ENCODE data around the gene C19orf12. TPM values are rescaled to one million over a fixed set of nuclear protein-coding genes. Genes with fewer than 3 reads are reported as not detected.

Gene C19orf12
- total RNA-seq, 1 donor from 2014 or later = 9.7 TPM

DNA sequence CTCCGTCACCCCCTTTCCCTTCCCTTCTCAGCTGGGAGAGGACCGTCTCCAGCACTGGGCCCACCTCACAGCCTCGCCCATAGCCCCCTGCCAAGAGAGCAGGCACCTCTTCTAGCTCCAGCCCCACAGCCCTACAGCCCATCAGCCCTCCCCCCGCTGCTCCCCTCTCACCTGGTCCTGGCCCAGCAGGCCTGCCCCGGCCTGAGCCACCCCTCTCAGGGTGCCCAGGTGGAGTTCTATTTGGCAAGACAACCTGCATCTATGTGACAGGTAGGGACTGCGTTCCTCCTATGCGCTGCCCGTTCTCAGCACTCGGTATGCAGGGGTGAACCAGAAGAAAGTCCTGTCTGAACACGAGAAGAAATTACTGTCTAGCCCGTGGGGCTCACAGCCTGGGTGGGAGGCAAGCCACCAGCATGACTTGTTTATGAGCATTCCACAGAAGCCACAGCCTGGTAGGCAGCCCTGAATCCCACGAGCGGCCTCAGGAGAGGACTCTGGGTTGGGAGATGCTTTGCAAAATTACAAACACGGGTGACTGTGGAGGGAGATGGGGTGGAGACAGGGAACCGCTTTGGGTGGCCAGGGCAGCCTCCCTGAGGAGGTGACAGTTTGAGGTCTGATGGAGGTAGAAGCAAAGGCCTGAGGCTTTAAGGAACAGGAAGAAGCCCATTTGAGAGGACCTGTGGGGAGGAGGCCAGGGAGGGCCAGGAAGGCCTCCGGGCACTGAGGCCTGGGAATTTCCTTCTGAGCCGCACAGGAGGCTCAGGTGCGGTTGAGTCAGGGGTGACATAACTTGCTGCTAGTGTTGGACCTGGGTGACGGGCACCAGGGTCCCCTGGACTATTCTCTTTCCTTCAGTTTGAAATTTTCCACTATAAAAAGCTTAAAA, 51.0 kb downstream of the C19orf12 start:
- TF ChIP-seq, protein P1, sequence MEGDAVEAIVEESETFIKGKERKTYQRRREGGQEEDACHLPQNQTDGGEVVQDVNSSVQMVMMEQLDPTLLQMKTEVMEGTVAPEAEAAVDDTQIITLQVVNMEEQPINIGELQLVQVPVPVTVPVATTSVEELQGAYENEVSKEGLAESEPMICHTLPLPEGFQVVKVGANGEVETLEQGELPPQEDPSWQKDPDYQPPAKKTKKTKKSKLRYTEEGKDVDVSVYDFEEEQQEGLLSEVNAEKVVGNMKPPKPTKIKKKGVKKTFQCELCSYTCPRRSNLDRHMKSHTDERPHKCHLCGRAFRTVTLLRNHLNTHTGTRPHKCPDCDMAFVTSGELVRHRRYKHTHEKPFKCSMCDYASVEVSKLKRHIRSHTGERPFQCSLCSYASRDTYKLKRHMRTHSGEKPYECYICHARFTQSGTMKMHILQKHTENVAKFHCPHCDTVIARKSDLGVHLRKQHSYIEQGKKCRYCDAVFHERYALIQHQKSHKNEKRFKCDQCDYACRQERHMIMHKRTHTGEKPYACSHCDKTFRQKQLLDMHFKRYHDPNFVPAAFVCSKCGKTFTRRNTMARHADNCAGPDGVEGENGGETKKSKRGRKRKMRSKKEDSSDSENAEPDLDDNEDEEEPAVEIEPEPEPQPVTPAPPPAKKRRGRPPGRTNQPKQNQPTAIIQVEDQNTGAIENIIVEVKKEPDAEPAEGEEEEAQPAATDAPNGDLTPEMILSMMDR (IDR thresholded peaks at IDR 0.05; ENCODE audit: insufficient read depth, low read length, severe bottlenecking) = no peak
- no peak for FAIRE-seq
- no peak overlapping the region for H3K4me3 ChIP-seq (ENCODE audit: low read depth, low read length)
- no peaks in the 10 kb centered on the region for H3K27me3 ChIP-seq (ENCODE audit: control insufficient read depth, insufficient read depth, low read length)
- DNase-seq (ENCODE audit: low read depth) = peak; percentile 33
- H3K36me3 ChIP-seq (ENCODE audit: control insufficient read depth, insufficient read depth, low read length) = no peaks in the 10 kb centered on the region

GRCh38 chr19:29662604-29663404, 52.3 kb downstream of the C19orf12 start:
- FAIRE-seq = no peak
- Histone ChIP-seq H3K4me3 (ENCODE audit: low read depth, low read length) (no peak overlapping the region), H3K27me3 (ENCODE audit: control insufficient read depth, insufficient read depth, low read length) (no peaks in the 10 kb centered on the region), H3K36me3 (ENCODE audit: control insufficient read depth, insufficient read depth, low read length) (no peaks in the 10 kb centered on the region)
- TF ChIP-seq, protein P1 (IDR thresholded peaks at IDR 0.05; ENCODE audit: insufficient read depth, low read length, severe bottlenecking) = no peak
- DNase-seq (ENCODE audit: low read depth) = peak; percentile 75

- H3K36me3 ChIP-seq (ENCODE audit: control insufficient read depth, insufficient read depth, low read length) = no peaks in the 10 kb centered on the region
- TF ChIP-seq, protein P1 (IDR thresholded peaks at IDR 0.05; ENCODE audit: insufficient read depth, low read length, severe bottlenecking) = no peak
- FAIRE-seq (no peak), DNase-seq (ENCODE audit: low read depth) (no peak)
- H3K27me3 ChIP-seq (ENCODE audit: control insufficient read depth, insufficient read depth, low read length) = no peaks in the 10 kb centered on the region
- H3K4me3 ChIP-seq (ENCODE audit: low read depth, low read length) = no peak overlapping the region
Measured at GRCh38 chr19:29662278-29662603, 52.8 kb downstream of the C19orf12 start.

DNA sequence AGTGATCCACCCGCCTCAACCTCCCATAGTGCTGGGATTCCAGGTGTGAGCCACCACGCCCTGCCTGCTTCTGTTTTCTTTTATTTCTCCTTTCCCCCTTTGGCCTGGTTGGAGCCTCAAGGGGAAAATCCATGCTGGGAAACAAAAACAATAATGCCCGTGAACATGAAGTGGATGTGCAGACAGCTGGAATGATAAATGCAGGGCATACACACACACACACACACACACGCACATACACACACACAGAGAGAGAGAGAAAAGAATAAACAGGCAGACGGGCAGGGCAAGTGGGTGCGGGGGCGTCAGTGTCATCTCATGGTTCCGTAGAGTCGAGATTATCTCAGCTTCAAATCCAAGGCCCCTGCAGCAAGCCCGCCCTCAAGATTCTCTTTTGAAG, 54.2 kb downstream of the C19orf12 start:
- H3K4me3 ChIP-seq (ENCODE audit: low read depth, low read length) = no peak overlapping the region
- no peak for DNase-seq (ENCODE audit: low read depth)
- FAIRE-seq = no peak
- TF ChIP-seq, protein P1 (IDR thresholded peaks at IDR 0.05; ENCODE audit: insufficient read depth, low read length, severe bottlenecking) = no peak
- H3K27me3 ChIP-seq (ENCODE audit: control insufficient read depth, insufficient read depth, low read length) = no peaks in the 10 kb centered on the region
- H3K36me3 ChIP-seq (ENCODE audit: control insufficient read depth, insufficient read depth, low read length) = no peaks in the 10 kb centered on the region

- FAIRE-seq (no peak), DNase-seq (ENCODE audit: low read depth) (no peak)
- H3K4me3 ChIP-seq (ENCODE audit: low read depth, low read length) = no peak overlapping the region
- H3K27me3 ChIP-seq (ENCODE audit: control insufficient read depth, insufficient read depth, low read length) = no peaks in the 10 kb centered on the region
- no peaks in the 10 kb centered on the region for H3K36me3 ChIP-seq (ENCODE audit: control insufficient read depth, insufficient read depth, low read length)
- TF ChIP-seq, protein P1 (IDR thresholded peaks at IDR 0.05; ENCODE audit: insufficient read depth, low read length, severe bottlenecking) = no peak
Measured at GRCh38 chr19:29658221-29658991, 56.7 kb downstream of the C19orf12 start.
